ENCODE measurements around the gene RYK.

DNA sequence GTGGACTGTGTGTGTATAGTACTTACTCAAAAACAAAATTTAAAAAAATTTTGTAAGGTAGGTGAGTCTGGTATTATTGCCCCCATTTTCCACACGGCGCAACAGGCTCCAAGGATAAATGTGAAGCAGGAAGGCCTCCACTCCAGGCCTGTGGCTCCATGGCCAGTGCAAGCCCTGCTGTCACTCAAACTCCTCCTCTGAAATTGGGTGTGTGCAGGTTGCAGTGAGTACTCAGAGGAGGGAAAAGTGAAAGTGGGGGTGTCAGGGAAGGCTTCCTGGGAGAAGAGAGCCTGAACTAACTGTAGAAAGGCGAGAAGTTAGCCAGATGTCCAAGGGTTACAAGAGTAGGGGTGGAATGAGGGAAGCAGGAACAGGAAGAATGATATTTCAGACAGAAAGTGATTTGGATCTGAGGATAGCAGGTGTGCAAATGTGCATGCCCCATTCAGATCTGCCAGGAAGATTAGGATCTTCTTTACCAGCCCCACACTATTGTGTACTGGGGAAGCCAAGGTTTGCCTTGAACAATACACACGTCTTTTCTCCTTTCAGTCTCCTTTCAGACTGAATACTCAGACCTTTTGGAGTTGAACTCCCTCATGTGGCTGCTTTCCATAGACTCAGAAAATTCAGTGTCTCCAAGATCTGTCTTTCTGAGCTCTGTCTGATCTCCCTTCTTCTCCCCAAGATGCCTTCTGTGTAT lies 48.7 kb upstream of the RYK start:
- TF ChIP-seq POLR2A (IDR thresholded peaks at IDR 0.05), result no peak
- TF ChIP-seq, protein P1, sequence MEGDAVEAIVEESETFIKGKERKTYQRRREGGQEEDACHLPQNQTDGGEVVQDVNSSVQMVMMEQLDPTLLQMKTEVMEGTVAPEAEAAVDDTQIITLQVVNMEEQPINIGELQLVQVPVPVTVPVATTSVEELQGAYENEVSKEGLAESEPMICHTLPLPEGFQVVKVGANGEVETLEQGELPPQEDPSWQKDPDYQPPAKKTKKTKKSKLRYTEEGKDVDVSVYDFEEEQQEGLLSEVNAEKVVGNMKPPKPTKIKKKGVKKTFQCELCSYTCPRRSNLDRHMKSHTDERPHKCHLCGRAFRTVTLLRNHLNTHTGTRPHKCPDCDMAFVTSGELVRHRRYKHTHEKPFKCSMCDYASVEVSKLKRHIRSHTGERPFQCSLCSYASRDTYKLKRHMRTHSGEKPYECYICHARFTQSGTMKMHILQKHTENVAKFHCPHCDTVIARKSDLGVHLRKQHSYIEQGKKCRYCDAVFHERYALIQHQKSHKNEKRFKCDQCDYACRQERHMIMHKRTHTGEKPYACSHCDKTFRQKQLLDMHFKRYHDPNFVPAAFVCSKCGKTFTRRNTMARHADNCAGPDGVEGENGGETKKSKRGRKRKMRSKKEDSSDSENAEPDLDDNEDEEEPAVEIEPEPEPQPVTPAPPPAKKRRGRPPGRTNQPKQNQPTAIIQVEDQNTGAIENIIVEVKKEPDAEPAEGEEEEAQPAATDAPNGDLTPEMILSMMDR (IDR thresholded peaks at IDR 0.05), result peak in 4 of 7 experiments; percentile 30 to 54 (median 38)
